Endodermal cell (in vitro differentiated cells): ENCODE data around the gene APOBEC3C. TPM values are rescaled to one million over a fixed set of nuclear protein-coding genes. Genes with fewer than 3 reads are reported as not detected.

Experiments used
- DNase-seq: peaks from one replicate; pipeline ENCODE4 v3.0.0-alpha.2; 2017
- H3K27ac ChIP-seq: 2 replicates; pipeline ENCODE4 v1.5.1; 2013; ENCODE audit warnings: mild to moderate bottlenecking, low read depth, low read length, moderate library complexity
- H3K27me3 ChIP-seq: 2 replicates; pipeline ENCODE4 v1.6.1; 2013; ENCODE audit warnings: mild to moderate bottlenecking, low read length, moderate library complexity; ENCODE audit not compliant: insufficient read depth, control insufficient read depth, poor library complexity, severe bottlenecking
- H3K36me3 ChIP-seq: 2 replicates; pipeline ENCODE4 v1.7.0; 2013; ENCODE audit warnings: mild to moderate bottlenecking, low read length, moderate library complexity; ENCODE audit not compliant: control insufficient read depth, insufficient read depth
- H3K4me1 ChIP-seq: one replicate; pipeline ENCODE4 v1.7.0; 2013; ENCODE audit warnings: low read length; ENCODE audit not compliant: control insufficient read depth, insufficient read depth
- H3K4me3 ChIP-seq: 2 replicates; pipeline ENCODE4 v1.5.1; 2013; ENCODE audit warnings: mild to moderate bottlenecking, low read length, moderate library complexity
- H3K9ac ChIP-seq: 2 replicates; pipeline ENCODE4 v1.6.1; 2013; ENCODE audit warnings: mild to moderate bottlenecking, low read length, moderate library complexity; ENCODE audit not compliant: poor library complexity, severe bottlenecking; ENCODE audit errors: extremely low read depth
- H3K9me3 ChIP-seq: 2 replicates; pipeline ENCODE4 v1.6.1; 2013; ENCODE audit warnings: mild to moderate bottlenecking, low read length, moderate library complexity; ENCODE audit not compliant: control insufficient read depth
- H3K27ac Mint-ChIP-seq: 2 replicates; pipeline ENCODE4 v1.8.0; 2020; ENCODE audit warnings: mixed read lengths
- H3K27me3 Mint-ChIP-seq: 2 replicates; pipeline ENCODE4 v1.8.0; 2021; ENCODE audit warnings: mild to moderate bottlenecking, mixed read lengths; ENCODE audit not compliant: insufficient read depth
- H3K36me3 Mint-ChIP-seq: 2 replicates; pipeline ENCODE4 v1.8.0; 2020; ENCODE audit warnings: low read depth, mixed read lengths
- H3K4me1 Mint-ChIP-seq: 2 replicates; pipeline ENCODE4 v1.8.0; 2020; ENCODE audit warnings: mixed read lengths
- H3K4me3 Mint-ChIP-seq: 2 replicates; pipeline ENCODE4 v1.8.0; 2020; ENCODE audit warnings: mild to moderate bottlenecking, moderate library complexity, mixed read lengths
- H3K9me3 Mint-ChIP-seq: 2 replicates; pipeline ENCODE4 v1.8.0; 2020; ENCODE audit warnings: mild to moderate bottlenecking, mixed read lengths
- WGBS, 2 experiments: methylation state at CpG; one replicate each; pipeline versions ENCODE4 v1.1.5 to v1.1.7; 2013; ENCODE audit warnings: missing lambda C conversion rate in 2 of 2, mixed read lengths in 1 of 2; ENCODE audit not compliant: insufficient coverage in 1 of 2, insufficient read length in 1 of 2; 5-methylcytosine and 5-hydroxymethylcytosine counted together
- total RNA-seq, 2 donors: library from RNA; stranded (reverse); fragmentation: NEBNext Ultra II Directional in 1 of 2; extraction: Animal tissue kit (Norgen Biotek cat#: 25700) in 1 of 2; gene quantifications; 2 replicates in 1 of 2; 3 replicates in 1 of 2; pipeline ENCODE4 v1.2.1, GENCODE V29; 2021
- TF ChIP-seq, protein P1 (sequence below): fragments of 200-600 bp; sonication (generic); conservative IDR thresholded peaks from 2 replicates; pipeline ENCODE4 v1.5.0; 2021; ENCODE audit warnings: antibody characterized with exemption, mild to moderate bottlenecking

The APOBEC3C gene
- total RNA-seq, 2 donors from 2014 or later = 26.1 to 27.4 TPM

DNA sequence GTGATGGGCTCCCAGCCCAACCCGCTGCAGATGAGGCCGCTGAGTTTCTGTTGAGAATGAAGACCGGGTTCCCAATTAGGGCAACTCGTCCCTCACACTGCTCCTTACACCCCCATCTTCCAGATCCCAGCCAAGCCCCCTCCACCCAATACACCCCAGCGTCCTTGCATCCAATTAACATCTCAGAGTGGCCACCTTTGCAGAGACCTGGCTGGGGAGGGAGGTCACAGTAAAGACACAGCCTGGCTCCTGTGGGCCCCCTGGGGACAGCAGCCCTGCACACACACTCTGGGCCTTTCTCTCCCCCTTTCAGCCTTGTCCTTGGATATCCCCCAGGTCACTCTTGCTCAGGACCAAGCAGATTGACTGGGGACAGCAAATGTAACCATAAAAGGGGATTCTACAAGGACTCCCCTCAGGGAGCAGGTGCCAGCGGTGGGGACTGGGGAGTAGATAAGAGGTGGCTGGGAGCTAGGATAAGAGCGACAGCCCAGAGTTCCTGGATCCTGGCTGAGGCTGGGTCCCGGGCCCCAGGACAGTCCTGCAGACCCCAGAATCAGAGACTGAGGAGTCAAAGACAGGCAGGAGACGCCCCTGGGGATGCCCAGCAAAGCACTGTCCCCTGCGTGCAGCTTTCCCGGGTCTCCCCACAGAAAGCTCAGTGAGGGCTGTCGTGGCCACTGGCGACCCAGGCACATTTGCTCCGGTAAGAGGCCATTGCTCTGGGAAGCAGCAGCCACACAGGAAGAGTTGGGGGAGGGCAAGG is 48.3 kb upstream of the APOBEC3C start:
- H3K36me3 Mint-ChIP-seq = no peaks in the 10 kb centered on the region
- H3K27me3 ChIP-seq = no peaks in the 10 kb centered on the region
- H3K4me3 ChIP-seq = no peak overlapping the region
- no peak overlapping the region for H3K9ac ChIP-seq
- peaks cover 9% of the 10 kb centered on the region for H3K27me3 Mint-ChIP-seq
- no peak overlapping the region for H3K4me3 Mint-ChIP-seq
- no peaks in the 10 kb centered on the region for H3K36me3 ChIP-seq
- no peaks in the 10 kb centered on the region for H3K9me3 ChIP-seq
- H3K4me1 Mint-ChIP-seq = peaks cover 5% of the 10 kb centered on the region
- H3K9me3 Mint-ChIP-seq = no peaks in the 10 kb centered on the region
- H3K27ac Mint-ChIP-seq = no peak overlapping the region
- no peak for DNase-seq
- TF ChIP-seq, protein P1, sequence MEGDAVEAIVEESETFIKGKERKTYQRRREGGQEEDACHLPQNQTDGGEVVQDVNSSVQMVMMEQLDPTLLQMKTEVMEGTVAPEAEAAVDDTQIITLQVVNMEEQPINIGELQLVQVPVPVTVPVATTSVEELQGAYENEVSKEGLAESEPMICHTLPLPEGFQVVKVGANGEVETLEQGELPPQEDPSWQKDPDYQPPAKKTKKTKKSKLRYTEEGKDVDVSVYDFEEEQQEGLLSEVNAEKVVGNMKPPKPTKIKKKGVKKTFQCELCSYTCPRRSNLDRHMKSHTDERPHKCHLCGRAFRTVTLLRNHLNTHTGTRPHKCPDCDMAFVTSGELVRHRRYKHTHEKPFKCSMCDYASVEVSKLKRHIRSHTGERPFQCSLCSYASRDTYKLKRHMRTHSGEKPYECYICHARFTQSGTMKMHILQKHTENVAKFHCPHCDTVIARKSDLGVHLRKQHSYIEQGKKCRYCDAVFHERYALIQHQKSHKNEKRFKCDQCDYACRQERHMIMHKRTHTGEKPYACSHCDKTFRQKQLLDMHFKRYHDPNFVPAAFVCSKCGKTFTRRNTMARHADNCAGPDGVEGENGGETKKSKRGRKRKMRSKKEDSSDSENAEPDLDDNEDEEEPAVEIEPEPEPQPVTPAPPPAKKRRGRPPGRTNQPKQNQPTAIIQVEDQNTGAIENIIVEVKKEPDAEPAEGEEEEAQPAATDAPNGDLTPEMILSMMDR = no peak
- 81 to 84% methylated on average over 10 to 14 of the region's 14 CpGs for WGBS, 2 experiments
- H3K27ac ChIP-seq = no peak overlapping the region
- peaks cover 6% of the 10 kb centered on the region for H3K4me1 ChIP-seq

DNA sequence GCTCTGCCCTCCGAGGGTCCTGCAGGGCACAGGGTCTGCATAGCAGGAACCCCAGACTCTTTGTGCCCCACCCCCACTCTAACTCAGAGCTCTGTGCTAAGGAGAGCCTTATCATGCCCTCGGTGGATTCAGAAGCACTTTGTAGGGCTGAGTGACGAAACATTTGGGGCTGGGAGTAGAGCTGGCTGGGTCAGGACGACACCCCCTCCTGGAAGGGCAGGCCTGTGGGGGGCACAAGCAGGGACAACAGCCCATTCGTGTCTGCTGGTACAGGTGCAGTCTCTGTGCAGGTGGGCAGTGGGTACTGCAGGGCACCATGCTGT is 47.7 kb upstream of the APOBEC3C start:
- WGBS, 2 experiments = 79 to 89% methylated on average over 3 to 5 of the region's 5 CpGs
- H3K4me1 ChIP-seq = peaks cover 6% of the 10 kb centered on the region
- no peaks in the 10 kb centered on the region for H3K9me3 ChIP-seq
- Mint-ChIP-seq H3K9me3 (no peaks in the 10 kb centered on the region), H3K27ac (no peak overlapping the region), H3K4me3 (no peak overlapping the region), H3K27me3 (peaks cover 11% of the 10 kb centered on the region), H3K4me1 (peaks cover 5% of the 10 kb centered on the region), H3K36me3 (no peaks in the 10 kb centered on the region)
- no peaks in the 10 kb centered on the region for H3K36me3 ChIP-seq
- no peaks in the 10 kb centered on the region for H3K27me3 ChIP-seq
- no peak overlapping the region for H3K4me3 ChIP-seq
- no peak for DNase-seq
- H3K9ac ChIP-seq = no peak overlapping the region
- TF ChIP-seq, protein P1 = no peak
- no peak overlapping the region for H3K27ac ChIP-seq

DNA sequence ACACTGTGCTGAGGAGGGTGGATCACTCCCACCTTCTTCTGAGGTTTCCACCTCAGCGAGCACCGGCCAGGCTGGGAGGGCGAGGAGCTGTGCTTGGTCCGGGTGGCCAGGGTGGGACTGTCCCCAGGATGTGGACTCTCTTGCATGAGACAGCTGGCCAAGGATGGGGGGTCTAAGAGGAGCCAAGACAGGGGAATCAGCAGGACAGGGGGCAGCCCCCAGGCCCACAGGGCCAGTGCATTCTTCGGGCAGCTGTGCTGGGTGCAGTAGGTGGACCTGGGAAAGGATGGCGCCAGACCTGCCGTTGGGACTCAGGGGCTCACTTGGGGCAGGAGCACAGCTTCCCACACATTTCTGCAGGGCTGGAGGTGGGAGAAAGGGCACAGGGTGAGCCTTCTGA is 47.1 kb upstream of the APOBEC3C start:
- H3K27me3 Mint-ChIP-seq = peaks cover 12% of the 10 kb centered on the region
- H3K4me1 Mint-ChIP-seq = peaks cover 5% of the 10 kb centered on the region
- no peak overlapping the region for H3K4me3 ChIP-seq
- no peaks in the 10 kb centered on the region for H3K9me3 Mint-ChIP-seq
- H3K9ac ChIP-seq = no peak overlapping the region
- no peaks in the 10 kb centered on the region for H3K9me3 ChIP-seq
- 94 to 100% methylated on average over 3 to 7 of the region's 7 CpGs for WGBS, 2 experiments
- no peak overlapping the region for H3K27ac Mint-ChIP-seq
- no peak overlapping the region for H3K4me3 Mint-ChIP-seq
- TF ChIP-seq, protein P1 = no peak
- H3K36me3 ChIP-seq = no peaks in the 10 kb centered on the region
- no peaks in the 10 kb centered on the region for H3K36me3 Mint-ChIP-seq
- H3K27me3 ChIP-seq = no peaks in the 10 kb centered on the region
- H3K27ac ChIP-seq = no peak overlapping the region
- DNase-seq = no peak
- H3K4me1 ChIP-seq = peaks cover 6% of the 10 kb centered on the region
